HEK293 (cell line): ENCODE results near the gene TMEM72.

Source experiments
- EGR2 ChIP-seq: fragments of 450-650 bp; formaldehyde crosslinking; IDR thresholded peaks from 2 replicates; pipeline ENCODE4 v1.5.1; 2016; ENCODE audit warnings: low read depth, missing biosample characterization, missing genetic modification characterization
- KLF17 ChIP-seq: fragments of 450-650 bp; formaldehyde crosslinking; IDR thresholded peaks from 2 replicates; pipeline ENCODE4 v1.5.1; 2016; ENCODE audit warnings: missing biosample characterization, missing genetic modification characterization
- OVOL3 ChIP-seq: fragments of 450-650 bp; formaldehyde crosslinking; IDR thresholded peaks from 2 replicates; pipeline ENCODE4 v1.5.1; 2016; ENCODE audit warnings: missing biosample characterization, missing genetic modification characterization
- PRDM10 ChIP-seq: fragments of 450-650 bp; formaldehyde crosslinking; IDR thresholded peaks from 2 replicates; pipeline ENCODE4 v1.5.1; 2016; ENCODE audit warnings: missing biosample characterization, missing genetic modification characterization
- RBAK ChIP-seq: fragments of 450-650 bp; formaldehyde crosslinking; IDR thresholded peaks from 2 replicates; pipeline ENCODE4 v1.5.1; 2016; ENCODE audit warnings: missing biosample characterization, missing genetic modification characterization
- ZIC2 ChIP-seq: fragments of 450-650 bp; formaldehyde crosslinking; IDR thresholded peaks from 2 replicates; pipeline ENCODE4 v1.5.1; 2016; ENCODE audit warnings: missing biosample characterization, missing genetic modification characterization
- ZNF138 ChIP-seq: fragments of 450-650 bp; formaldehyde crosslinking; IDR thresholded peaks from 2 replicates; pipeline ENCODE4 v1.5.1; 2016; ENCODE audit warnings: missing biosample characterization, missing genetic modification characterization, borderline replicate concordance
- ZNF148 ChIP-seq: fragments of 450-650 bp; formaldehyde crosslinking; IDR thresholded peaks from 2 replicates; pipeline ENCODE4 v1.5.0; 2017; ENCODE audit warnings: missing biosample characterization, missing genetic modification characterization, borderline replicate concordance
- ZNF274 ChIP-seq, 2 experiments: fragments of 200-500 bp in 1 of 2; fragments of 450-650 bp in 1 of 2; sonication (Bioruptor generic) in 1 of 2; formaldehyde crosslinking in 1 of 2; IDR thresholded peaks; 2 replicates each; pipeline versions ENCODE4 v1.5.1 to v1.6.1; 2014 to 2016; ENCODE audit warnings: borderline replicate concordance in 1 of 2, inconsistent platforms in 1 of 2, low read length in 1 of 2, missing biosample characterization in 1 of 2, missing genetic modification characterization in 1 of 2
- ZNF394 ChIP-seq: fragments of 450-650 bp; formaldehyde crosslinking; IDR thresholded peaks from 2 replicates; pipeline ENCODE4 v1.5.1; 2016; ENCODE audit warnings: missing biosample characterization, missing genetic modification characterization, mild to moderate bottlenecking, moderate library complexity, borderline replicate concordance
- ZNF529 ChIP-seq: fragments of 450-650 bp; formaldehyde crosslinking; IDR thresholded peaks from 2 replicates; pipeline ENCODE4 v1.5.1; 2017; ENCODE audit warnings: missing genetic modification characterization, missing biosample characterization; ENCODE audit not compliant: insufficient replicate concordance
- ZNF629 ChIP-seq: fragments of 450-650 bp; formaldehyde crosslinking; IDR thresholded peaks from 2 replicates; pipeline ENCODE4 v1.5.1; 2017; ENCODE audit warnings: missing biosample characterization, missing genetic modification characterization
- ZNF670 ChIP-seq: fragments of 450-650 bp; formaldehyde crosslinking; IDR thresholded peaks from 2 replicates; pipeline ENCODE4 v1.5.1; 2016; ENCODE audit warnings: missing biosample characterization, missing genetic modification characterization, low read depth
- ZNF677 ChIP-seq: fragments of 450-650 bp; IDR thresholded peaks from 2 replicates; pipeline ENCODE4 v1.5.0; 2018; ENCODE audit warnings: missing biosample characterization, mild to moderate bottlenecking, missing genetic modification characterization, moderate library complexity
- ZNF692 ChIP-seq: fragments of 450-650 bp; formaldehyde crosslinking; IDR thresholded peaks from 2 replicates; pipeline ENCODE4 v1.5.1; 2016; ENCODE audit warnings: missing biosample characterization, missing genetic modification characterization
- ZNF776 ChIP-seq: fragments of 450-650 bp; formaldehyde crosslinking; IDR thresholded peaks from 2 replicates; pipeline ENCODE4 v1.5.0; 2017; ENCODE audit warnings: missing biosample characterization, missing genetic modification characterization, borderline replicate concordance
- TF ChIP-seq, protein P1 (sequence below): fragments of 450-650 bp; formaldehyde crosslinking; IDR thresholded peaks from 2 replicates; pipeline ENCODE4 v1.5.1; 2016; ENCODE audit warnings: missing biosample characterization, missing genetic modification characterization
- TF ChIP-seq, protein P2 (sequence below): fragments of 450-650 bp; formaldehyde crosslinking; IDR thresholded peaks from 2 replicates; pipeline ENCODE4 v1.5.1; 2016; ENCODE audit warnings: missing biosample characterization, missing genetic modification characterization
- TF ChIP-seq, protein P3 (sequence below): fragments of 450-650 bp; formaldehyde crosslinking; IDR thresholded peaks from 2 replicates; pipeline ENCODE4 v1.5.1; 2016; ENCODE audit warnings: missing biosample characterization, missing genetic modification characterization

Gene TMEM72

DNA sequence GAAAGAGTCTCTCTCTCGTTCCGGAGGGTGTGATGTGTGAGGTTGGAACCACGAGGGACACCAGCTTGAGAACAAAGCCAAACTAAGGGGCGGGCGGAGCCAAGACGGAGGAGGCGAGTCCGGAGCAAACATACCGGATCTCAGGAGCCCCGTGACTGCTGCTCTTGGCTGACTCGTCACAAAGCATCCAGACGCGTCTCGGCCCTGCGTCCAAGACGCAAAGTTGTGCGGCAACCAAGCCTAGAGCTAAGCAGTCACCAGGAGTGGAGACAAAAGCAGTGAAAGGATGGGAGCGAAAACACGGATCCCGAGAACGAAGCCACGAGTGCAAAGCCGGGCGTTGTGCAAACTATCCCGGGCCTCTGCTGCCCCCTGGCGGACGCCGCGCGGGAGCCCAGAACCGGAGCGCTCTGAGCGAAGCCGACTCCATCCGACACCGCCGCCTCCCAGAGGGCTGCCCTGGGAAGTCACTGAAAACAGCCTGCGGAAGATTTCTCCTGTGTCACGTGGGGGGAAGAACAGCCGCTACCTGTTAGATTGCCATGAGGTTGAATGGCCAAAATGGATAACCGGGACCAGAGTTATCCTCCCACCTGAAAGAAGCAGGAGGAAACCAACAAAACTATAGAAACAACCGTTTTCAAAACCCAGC lies 46.4 kb upstream of the TMEM72 start (continued):
- TF ChIP-seq ZIC2 (tag by site-specific recombination) (0 out of 2 replicates have a peak, but pooled peaks have one; percentile 15), ZNF629 (tag by site-specific recombination) (peak; percentile 51), KLF17 (tag by site-specific recombination) (no peak), ZNF394 (0 out of 2 replicates have a peak, but pooled peaks have one; percentile 37), ZNF274 (IDR thresholded peaks at IDR 0.05; ENCODE audit: low read length) (no peak), ZNF274 (tag by site-specific recombination; IDR thresholded peaks at IDR 0.05; ENCODE audit: borderline replicate concordance) (no peak), ZNF670 (no peak), ZNF677 (tag by site-specific recombination) (peak; percentile 49; the same call in 1 of the 2 replicates), RBAK (no peak), OVOL3 (tag by site-specific recombination) (no peak), ZNF138 (tag by site-specific recombination) (no peak), ZNF148 (tag by site-specific recombination) (no peak), ZNF776 (tag by site-specific recombination) (no peak), ZNF529 (no peak), ZNF692 (0 out of 2 replicates have a peak, but pooled peaks have one; percentile 46), PRDM10 (tag by site-specific recombination) (0 out of 2 replicates have a peak, but pooled peaks have one; percentile 18), EGR2 (no peak)
- TF ChIP-seq, protein P1, sequence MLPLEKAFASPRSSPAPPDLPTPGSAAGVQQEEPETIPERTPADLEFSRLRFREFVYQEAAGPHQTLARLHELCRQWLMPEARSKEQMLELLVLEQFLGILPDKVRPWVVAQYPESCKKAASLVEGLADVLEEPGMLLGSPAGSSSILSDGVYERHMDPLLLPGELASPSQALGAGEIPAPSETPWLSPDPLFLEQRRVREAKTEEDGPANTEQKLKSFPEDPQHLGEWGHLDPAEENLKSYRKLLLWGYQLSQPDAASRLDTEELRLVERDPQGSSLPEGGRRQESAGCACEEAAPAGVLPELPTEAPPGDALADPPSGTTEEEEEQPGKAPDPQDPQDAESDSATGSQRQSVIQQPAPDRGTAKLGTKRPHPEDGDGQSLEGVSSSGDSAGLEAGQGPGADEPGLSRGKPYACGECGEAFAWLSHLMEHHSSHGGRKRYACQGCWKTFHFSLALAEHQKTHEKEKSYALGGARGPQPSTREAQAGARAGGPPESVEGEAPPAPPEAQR (tag by site-specific recombination) = no peak
- TF ChIP-seq, protein P2, sequence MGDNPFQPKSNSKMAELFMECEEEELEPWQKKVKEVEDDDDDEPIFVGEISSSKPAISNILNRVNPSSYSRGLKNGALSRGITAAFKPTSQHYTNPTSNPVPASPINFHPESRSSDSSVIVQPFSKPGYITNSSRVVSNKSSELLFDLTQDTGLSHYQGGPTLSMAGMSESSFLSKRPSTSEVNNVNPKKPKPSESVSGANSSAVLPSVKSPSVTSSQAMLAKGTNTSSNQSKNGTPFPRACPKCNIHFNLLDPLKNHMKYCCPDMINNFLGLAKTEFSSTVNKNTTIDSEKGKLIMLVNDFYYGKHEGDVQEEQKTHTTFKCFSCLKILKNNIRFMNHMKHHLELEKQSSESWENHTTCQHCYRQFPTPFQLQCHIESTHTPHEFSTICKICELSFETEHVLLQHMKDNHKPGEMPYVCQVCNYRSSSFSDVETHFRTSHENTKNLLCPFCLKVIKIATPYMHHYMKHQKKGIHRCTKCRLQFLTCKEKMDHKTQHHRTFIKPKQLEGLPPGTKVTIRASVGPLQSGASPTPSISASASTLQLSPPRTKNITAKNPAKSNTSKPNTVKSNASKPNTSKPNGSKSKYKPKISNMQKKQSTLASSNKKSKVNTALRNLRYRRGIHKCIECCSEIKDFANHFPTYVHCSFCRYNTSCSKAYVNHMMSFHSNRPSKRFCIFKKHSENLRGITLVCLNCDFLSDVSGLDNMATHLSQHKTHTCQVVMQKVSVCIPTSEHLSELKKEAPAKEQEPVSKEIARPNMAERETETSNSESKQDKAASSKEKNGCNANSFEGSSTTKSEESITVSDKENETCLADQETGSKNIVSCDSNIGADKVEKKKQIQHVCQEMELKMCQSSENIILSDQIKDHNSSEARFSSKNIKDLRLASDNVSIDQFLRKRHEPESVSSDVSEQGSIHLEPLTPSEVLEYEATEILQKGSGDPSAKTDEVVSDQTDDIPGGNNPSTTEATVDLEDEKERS (tag by site-specific recombination) = no peak
- TF ChIP-seq, protein P3, sequence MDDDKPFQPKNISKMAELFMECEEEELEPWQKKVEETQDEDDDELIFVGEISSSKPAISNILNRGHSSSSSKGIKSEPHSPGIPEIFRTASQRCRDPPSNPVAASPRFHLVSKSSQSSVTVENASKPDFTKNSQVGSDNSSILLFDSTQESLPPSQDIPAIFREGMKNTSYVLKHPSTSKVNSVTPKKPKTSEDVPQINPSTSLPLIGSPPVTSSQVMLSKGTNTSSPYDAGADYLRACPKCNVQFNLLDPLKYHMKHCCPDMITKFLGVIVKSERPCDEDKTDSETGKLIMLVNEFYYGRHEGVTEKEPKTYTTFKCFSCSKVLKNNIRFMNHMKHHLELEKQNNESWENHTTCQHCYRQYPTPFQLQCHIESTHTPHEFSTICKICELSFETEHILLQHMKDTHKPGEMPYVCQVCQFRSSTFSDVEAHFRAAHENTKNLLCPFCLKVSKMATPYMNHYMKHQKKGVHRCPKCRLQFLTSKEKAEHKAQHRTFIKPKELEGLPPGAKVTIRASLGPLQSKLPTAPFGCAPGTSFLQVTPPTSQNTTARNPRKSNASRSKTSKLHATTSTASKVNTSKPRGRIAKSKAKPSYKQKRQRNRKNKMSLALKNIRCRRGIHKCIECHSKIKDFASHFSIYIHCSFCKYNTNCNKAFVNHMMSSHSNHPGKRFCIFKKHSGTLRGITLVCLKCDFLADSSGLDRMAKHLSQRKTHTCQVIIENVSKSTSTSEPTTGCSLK = no peak
